Urinary bladder (tissue), 4 donors: ENCODE data around the gene CCSER2. TPM values are rescaled to one million over a fixed set of nuclear protein-coding genes. Genes with fewer than 3 reads are reported as not detected.
"Not testable (repeated sequence)": the region's sequence is repeated elsewhere in the genome, so short reads cannot be mapped to it uniquely, and the experiment has no call there.

ENCODE experiments used
- DNase-seq: peaks from one replicate; pipeline ENCODE4 v3.0.0-alpha.2; 2015; ENCODE audit errors: extremely low spot score
- H3K27ac ChIP-seq: one replicate; pipeline ENCODE4 v1.5.1; 2013; ENCODE audit warnings: low read depth, mild to moderate bottlenecking, moderate library complexity
- H3K36me3 ChIP-seq: one replicate; pipeline ENCODE4 v1.6.1; 2013; ENCODE audit warnings: mild to moderate bottlenecking, moderate library complexity; ENCODE audit not compliant: insufficient read depth
- H3K4me1 ChIP-seq: one replicate; pipeline ENCODE4 v1.6.1; 2013; ENCODE audit warnings: mild to moderate bottlenecking, moderate library complexity; ENCODE audit not compliant: insufficient read depth
- H3K4me3 ChIP-seq: one replicate; pipeline ENCODE4 v1.5.1; 2013; ENCODE audit warnings: low read depth, low read length
- WGBS: extraction: QIAGEN DNeasy Blood & Tissue Kit; methylation state at CpG from one replicate; pipeline ENCODE4 v1.1.7; 2013; 5-methylcytosine and 5-hydroxymethylcytosine counted together
- polyA plus RNA-seq: library from polyadenylated mRNA; stranded (reverse); fragments of 200-250 nt; gene quantifications from one replicate; pipeline ENCODE4 v1.2.3, GENCODE V29; 2013
- total RNA-seq: library from RNA; depleted of rRNA; stranded (reverse); fragments of >200 nt; gene quantifications from one replicate; pipeline ENCODE4 v1.2.3, GENCODE V29; 2014
- donor health status: healthy with polysubstance abuse.
- donor health status: healthy.

The CCSER2 gene
- total and polyA plus RNA-seq, 2 donors, result 22.1 to 75.4 TPM

GRCh38 chr10:84405662-84406061, 77.3 kb downstream of the CCSER2 start:
- Histone ChIP-seq H3K27ac (no peak overlapping the region), H3K4me1 (no peaks in the 10 kb centered on the region), H3K36me3 (no peaks in the 10 kb centered on the region), H3K4me3 (no peak overlapping the region)
- no peak for DNase-seq
- 99% methylated on average over 2 of the region's 2 CpGs for WGBS

DNA sequence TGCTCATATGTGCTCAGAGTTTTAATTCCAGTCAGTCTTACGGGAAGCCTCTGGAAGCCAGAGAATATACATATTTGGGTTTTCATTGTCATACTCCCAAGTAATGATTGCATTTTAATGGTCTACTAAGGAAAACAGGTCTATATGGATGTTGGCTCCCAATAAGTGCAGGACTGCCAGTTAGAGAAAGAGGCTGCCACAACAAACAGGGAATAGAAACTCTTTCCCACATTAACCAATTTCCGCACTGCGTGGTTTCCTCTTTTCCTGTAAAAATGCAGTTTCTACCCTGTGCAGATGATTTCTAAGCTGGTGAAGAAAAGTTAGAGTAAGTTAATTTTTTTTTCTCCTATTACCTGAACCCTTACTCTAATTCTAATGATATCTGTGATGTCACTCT, 78.2 kb downstream of the CCSER2 start:
- Histone ChIP-seq H3K27ac (no peak overlapping the region), H3K4me3 (no peak overlapping the region), H3K36me3 (no peaks in the 10 kb centered on the region), H3K4me1 (no peaks in the 10 kb centered on the region)
- WGBS, result 87% methylated on average over 3 of the region's 3 CpGs
- no peak for DNase-seq

DNA sequence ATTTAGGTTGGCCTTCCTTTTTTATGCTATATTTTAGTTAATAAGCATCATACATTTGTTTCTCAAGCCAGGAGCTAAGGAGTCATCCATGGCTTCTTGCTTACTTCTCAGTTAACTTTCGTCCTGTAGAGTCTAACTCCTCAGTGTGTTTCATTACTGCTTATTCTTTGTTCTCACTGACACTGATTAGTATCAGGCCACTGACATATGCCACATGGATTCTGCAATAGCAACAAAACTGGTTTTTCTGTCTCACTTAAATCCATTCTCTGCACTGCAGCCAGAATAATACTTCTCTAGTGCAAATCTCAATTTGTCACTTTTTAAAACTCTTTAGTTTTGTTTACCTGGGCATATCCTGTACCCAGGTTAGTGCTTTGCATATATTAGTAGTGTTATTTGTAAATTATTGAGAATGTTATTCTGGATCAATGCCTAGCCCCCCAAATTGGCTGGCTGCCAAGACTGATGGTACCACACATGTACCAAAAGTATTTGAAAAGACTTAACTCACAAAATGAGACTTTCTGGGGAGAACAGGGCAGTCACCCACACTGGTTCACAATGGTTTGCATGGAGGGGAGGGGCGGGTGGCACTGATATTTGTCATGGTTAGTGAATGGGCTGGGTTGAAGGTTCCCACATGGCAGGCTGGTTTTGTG, 79.1 kb downstream of the CCSER2 start:
- peak; percentile 14 for DNase-seq
- no peaks in the 10 kb centered on the region for H3K4me1 ChIP-seq
- WGBS, result 73% methylated on average over 2 of the region's 2 CpGs
- H3K36me3 ChIP-seq, result no peaks in the 10 kb centered on the region
- H3K4me3 ChIP-seq, result no peak overlapping the region
- no peak overlapping the region for H3K27ac ChIP-seq

DNA sequence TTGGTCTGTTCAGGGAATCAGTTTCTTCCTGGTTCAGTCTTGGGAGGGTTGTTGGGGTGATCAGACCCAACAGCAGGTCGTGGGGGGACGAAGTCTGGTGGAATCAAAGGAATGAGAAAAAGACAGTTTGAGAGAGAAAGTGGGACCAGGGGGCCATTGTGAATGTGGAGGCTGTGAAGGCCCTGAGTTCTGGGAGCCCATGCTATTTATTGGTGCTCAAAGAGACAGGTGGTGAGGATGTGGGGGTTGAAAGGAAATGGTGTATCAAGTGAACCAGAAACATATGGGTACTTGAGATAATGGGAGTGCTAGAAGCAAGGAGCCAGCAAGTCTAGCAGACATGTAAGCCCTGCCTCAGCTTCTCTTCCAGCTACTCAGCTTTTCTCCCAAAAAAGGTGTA, 84.1 kb downstream of the CCSER2 start:
- no peaks in the 10 kb centered on the region for H3K36me3 ChIP-seq
- no peak overlapping the region for H3K4me3 ChIP-seq
- H3K27ac ChIP-seq, result no peak overlapping the region
- WGBS, result 97% methylated on average over 2 of the region's 2 CpGs
- no peaks in the 10 kb centered on the region for H3K4me1 ChIP-seq
- no peak for DNase-seq

DNA sequence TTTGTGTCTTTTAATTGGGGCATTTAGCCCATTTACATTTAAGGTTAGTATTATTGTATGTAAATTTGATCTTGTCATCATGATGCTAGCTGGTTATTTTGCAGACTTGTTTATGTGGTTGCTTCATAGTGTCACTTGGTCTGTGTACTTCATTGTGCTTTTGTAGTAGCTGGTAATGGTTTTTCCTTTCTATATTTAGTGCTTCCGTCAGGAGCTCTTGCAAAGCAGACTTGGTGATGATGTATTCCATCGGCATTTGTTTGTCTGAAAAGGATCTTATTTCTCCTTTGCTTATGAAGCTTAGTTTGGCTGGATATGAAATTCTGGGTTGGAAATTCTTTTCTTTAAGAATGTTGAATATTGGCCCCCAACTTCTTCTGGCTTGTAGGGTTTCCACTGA, 85.7 kb downstream of the CCSER2 start:
- not testable (repeated sequence) for H3K36me3 ChIP-seq, H3K4me1 ChIP-seq, H3K4me3 ChIP-seq, H3K27ac ChIP-seq, DNase-seq
- WGBS, result 95% methylated on average over 2 of the region's 2 CpGs

GRCh38 chr10:84415539-84416244, 87.3 kb downstream of the CCSER2 start:
- no peak overlapping the region for H3K4me3 ChIP-seq
- no peak overlapping the region for H3K27ac ChIP-seq
- no peak for DNase-seq
- no peaks in the 10 kb centered on the region for H3K36me3 ChIP-seq
- 93% methylated on average over 10 of the region's 10 CpGs for WGBS
- H3K4me1 ChIP-seq, result no peaks in the 10 kb centered on the region

DNA sequence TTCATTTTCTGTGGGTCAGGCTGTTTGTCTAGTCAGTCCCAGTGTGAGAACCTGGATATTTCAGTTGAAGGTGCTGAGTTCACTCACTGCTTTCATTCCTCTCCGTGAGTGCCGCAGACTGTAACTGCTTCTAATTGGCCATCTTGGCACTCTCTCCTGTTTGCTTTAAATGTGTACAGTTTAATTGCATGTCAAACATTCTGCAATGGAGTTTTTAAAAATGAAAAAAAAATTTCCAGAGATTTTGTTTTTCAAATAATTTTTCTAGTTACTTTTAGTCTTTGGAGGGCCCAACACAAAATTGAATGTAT, 87.8 kb downstream of the CCSER2 start:
- 93% methylated on average over 2 of the region's 2 CpGs for WGBS
- H3K4me3 ChIP-seq, result no peak overlapping the region
- H3K27ac ChIP-seq, result no peak overlapping the region
- no peak for DNase-seq
- H3K36me3 ChIP-seq, result no peaks in the 10 kb centered on the region
- no peaks in the 10 kb centered on the region for H3K4me1 ChIP-seq

- Histone ChIP-seq H3K4me1 (no peaks in the 10 kb centered on the region), H3K4me3 (no peak overlapping the region), H3K36me3 (no peaks in the 10 kb centered on the region), H3K27ac (no peak overlapping the region)
- DNase-seq, result no peak
- 100% methylated on average over 1 of the region's 1 CpG for WGBS
These were observed 95.3 kb downstream of the CCSER2 start for GRCh38 chr10:84423719-84424118.

DNA sequence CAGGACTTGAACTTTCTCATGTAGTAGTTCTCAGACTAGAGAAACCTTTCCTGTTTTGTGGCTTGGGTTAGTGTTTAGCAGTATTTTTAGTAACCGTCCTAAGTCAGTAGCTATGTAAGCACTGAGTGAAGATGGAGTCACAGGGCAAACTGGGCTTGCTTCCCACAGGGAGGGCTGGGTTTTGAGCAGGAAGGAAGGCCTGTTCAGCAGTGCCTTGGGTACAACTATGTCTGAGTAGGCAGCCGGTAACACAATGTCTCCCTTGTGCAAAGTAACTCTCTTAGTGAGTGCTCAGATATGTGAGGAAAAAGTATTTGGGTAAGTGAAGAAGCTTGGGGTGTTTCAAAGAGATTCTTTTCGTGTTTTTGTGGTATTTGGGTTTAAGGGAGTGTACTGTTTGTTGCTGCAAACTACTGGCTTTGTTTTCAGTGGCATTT, 96.4 kb downstream of the CCSER2 start:
- H3K27ac ChIP-seq, result no peak overlapping the region
- peak; percentile 62 for DNase-seq
- no peaks in the 10 kb centered on the region for H3K4me1 ChIP-seq
- no peaks in the 10 kb centered on the region for H3K36me3 ChIP-seq
- 2% methylated on average over 3 of the region's 3 CpGs for WGBS
- no peak overlapping the region for H3K4me3 ChIP-seq

GRCh38 chr10:84427903-84428650, 99.7 kb downstream of the CCSER2 start:
- Histone ChIP-seq H3K36me3 (no peaks in the 10 kb centered on the region), H3K4me3 (no peak overlapping the region), H3K27ac (no peak overlapping the region), H3K4me1 (peaks cover 1% of the 10 kb centered on the region)
- 90% methylated on average over 5 of the region's 5 CpGs for WGBS
- DNase-seq, result no peak

DNA sequence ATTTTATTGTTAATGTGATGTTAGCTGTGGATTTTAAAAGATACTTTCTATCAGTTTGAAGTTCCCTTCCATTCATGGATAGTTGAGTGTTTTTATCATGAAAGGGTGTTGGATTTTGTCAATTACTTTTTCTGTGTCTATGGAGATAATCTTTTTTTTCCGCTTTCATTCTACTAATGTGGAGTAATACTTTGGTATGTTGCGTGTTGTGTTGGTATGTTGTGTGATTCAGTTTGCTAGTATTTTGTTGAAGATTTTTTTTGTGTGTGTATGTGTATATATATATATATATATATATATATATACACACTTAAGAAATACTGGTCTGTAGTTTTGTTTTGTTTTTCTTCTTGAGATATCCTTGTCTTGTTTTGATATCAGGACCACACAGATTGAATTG, 100.3 kb downstream of the CCSER2 start:
- peaks cover 1% of the 10 kb centered on the region for H3K4me1 ChIP-seq
- WGBS, result 95% methylated on average over 2 of the region's 2 CpGs

GRCh38 chr10:84429926-84430520, 101.6 kb downstream of the CCSER2 start:
- 94% methylated on average over 2 of the region's 2 CpGs for WGBS
- Histone ChIP-seq H3K27ac (no peak overlapping the region), H3K36me3 (no peaks in the 10 kb centered on the region), H3K4me3 (no peak overlapping the region), H3K4me1 (peaks cover 1% of the 10 kb centered on the region)
- no peak for DNase-seq

More for the DNA sequence above, 100.3 kb downstream of the CCSER2 start:
- no peak for DNase-seq
- Histone ChIP-seq H3K36me3 (no peaks in the 10 kb centered on the region), H3K4me3 (no peak overlapping the region), H3K27ac (no peak overlapping the region)

- Histone ChIP-seq H3K36me3 (no peaks in the 10 kb centered on the region), H3K4me1 (peaks cover 1% of the 10 kb centered on the region), H3K4me3 (no peak overlapping the region), H3K27ac (no peak overlapping the region)
- WGBS, result 94% methylated on average over 5 of the region's 5 CpGs
- no peak for DNase-seq
These were observed 104.5 kb downstream of the CCSER2 start for GRCh38 chr10:84432891-84433290.

DNA sequence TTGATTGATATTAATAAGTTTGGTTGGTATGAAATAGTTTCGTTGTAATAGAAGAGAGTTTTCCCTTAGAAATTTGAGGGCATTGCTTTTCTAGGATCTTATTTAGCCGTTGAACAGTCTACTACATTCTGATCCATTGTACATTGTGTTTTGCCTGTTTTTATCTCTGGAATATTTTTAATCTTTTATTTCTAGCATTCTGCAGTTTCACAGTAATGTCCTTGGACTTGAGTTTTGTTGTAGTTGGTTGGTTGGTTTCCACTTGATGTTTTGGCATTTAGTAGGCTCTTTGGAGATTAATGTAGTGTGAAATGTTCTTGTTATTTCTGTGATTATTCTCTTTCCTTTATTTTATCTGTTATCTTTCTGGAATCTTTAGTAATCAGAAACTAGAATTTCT, 112.4 kb downstream of the CCSER2 start:
- no peak overlapping the region for H3K27ac ChIP-seq
- peaks cover 2% of the 10 kb centered on the region for H3K36me3 ChIP-seq
- no peaks in the 10 kb centered on the region for H3K4me1 ChIP-seq
- 82% methylated on average over 2 of the region's 2 CpGs for WGBS
- no peak overlapping the region for H3K4me3 ChIP-seq
- DNase-seq, result no peak
